ENCODE measurements around the gene FBXO3.

Gene FBXO3

GRCh38 chr11:33696931-33697638 lies 77.2 kb downstream of the FBXO3 start:
- Histone ChIP-seq H3K79me2 (ENCODE audit: insufficient read depth, low read length) (no peaks in the 10 kb centered on the region), H3K9me3 (ENCODE audit: insufficient read depth, low read depth, low read length) (no peaks in the 10 kb centered on the region), H3K4me1 (ENCODE audit: insufficient read depth, low read length, poor library complexity, severe bottlenecking) (peaks cover 16% of the 10 kb centered on the region), H4K20me1 (ENCODE audit: insufficient read depth, low read length, poor library complexity, severe bottlenecking) (no peaks in the 10 kb centered on the region), H3K27me3 (ENCODE audit: insufficient read depth, low read length, poor library complexity, severe bottlenecking) (no peaks in the 10 kb centered on the region), H3K9me2 (replicated peaks; ENCODE audit: low read depth, low read length) (no peaks in the 10 kb centered on the region), H3K4me3 (ENCODE audit: low read length, poor library complexity, severe bottlenecking) (no peak overlapping the region), H3F3A (ENCODE audit: low read depth) (no peaks in the 10 kb centered on the region), H2AFZ (ENCODE audit: low read length) (no peak overlapping the region), H3K36me3 (ENCODE audit: insufficient read depth, low read length) (no peaks in the 10 kb centered on the region), H3K9ac (ENCODE audit: low read depth, low read length, poor library complexity, severe bottlenecking) (no peak overlapping the region), H3K4me2 (ENCODE audit: low read depth, low read length, poor library complexity, severe bottlenecking) (no peak overlapping the region)
- TF ChIP-seq EZH2phosphoT487 (IDR thresholded peaks at IDR 0.05; ENCODE audit: borderline replicate concordance): no peak

- Histone ChIP-seq H3K9me2 (replicated peaks; ENCODE audit: low read depth, low read length) (no peaks in the 10 kb centered on the region), H3K9me3 (ENCODE audit: insufficient read depth, low read depth, low read length) (no peaks in the 10 kb centered on the region), H3K79me2 (ENCODE audit: insufficient read depth, low read length) (no peaks in the 10 kb centered on the region), H3K27me3 (ENCODE audit: insufficient read depth, low read length, poor library complexity, severe bottlenecking) (no peaks in the 10 kb centered on the region), H3F3A (ENCODE audit: low read depth) (no peaks in the 10 kb centered on the region), H3K9ac (ENCODE audit: low read depth, low read length, poor library complexity, severe bottlenecking) (no peak overlapping the region), H2AFZ (ENCODE audit: low read length) (no peak overlapping the region), H3K4me1 (ENCODE audit: insufficient read depth, low read length, poor library complexity, severe bottlenecking) (peaks cover 9% of the 10 kb centered on the region), H4K20me1 (ENCODE audit: insufficient read depth, low read length, poor library complexity, severe bottlenecking) (no peaks in the 10 kb centered on the region), H3K36me3 (ENCODE audit: insufficient read depth, low read length) (no peaks in the 10 kb centered on the region), H3K4me2 (ENCODE audit: low read depth, low read length, poor library complexity, severe bottlenecking) (no peak overlapping the region), H3K4me3 (ENCODE audit: low read length, poor library complexity, severe bottlenecking) (no peak overlapping the region)
- TF ChIP-seq EZH2phosphoT487 (IDR thresholded peaks at IDR 0.05; ENCODE audit: borderline replicate concordance) (no peak), CTCF (conservative IDR thresholded peaks at IDR 0.05; ENCODE audit: low read length) (no peak)
These were observed 77.9 kb downstream of the FBXO3 start for GRCh38 chr11:33696411-33696810.

GRCh38 chr11:33695051-33695566 lies 79.2 kb downstream of the FBXO3 start:
- no peak overlapping the region for H3K4me3 ChIP-seq (ENCODE audit: low read length, poor library complexity, severe bottlenecking)
- H2AFZ ChIP-seq (ENCODE audit: low read length): no peak overlapping the region
- peaks cover 3% of the 10 kb centered on the region for H3K4me1 ChIP-seq (ENCODE audit: insufficient read depth, low read length, poor library complexity, severe bottlenecking)
- H4K20me1 ChIP-seq (ENCODE audit: insufficient read depth, low read length, poor library complexity, severe bottlenecking): no peaks in the 10 kb centered on the region
- no peaks in the 10 kb centered on the region for H3K27me3 ChIP-seq (ENCODE audit: insufficient read depth, low read length, poor library complexity, severe bottlenecking)
- H3K9me2 ChIP-seq (replicated peaks; ENCODE audit: low read depth, low read length): no peaks in the 10 kb centered on the region
- H3K9ac ChIP-seq (ENCODE audit: low read depth, low read length, poor library complexity, severe bottlenecking): no peak overlapping the region
- TF ChIP-seq CTCF (conservative IDR thresholded peaks at IDR 0.05; ENCODE audit: low read length) (no peak), EZH2phosphoT487 (IDR thresholded peaks at IDR 0.05; ENCODE audit: borderline replicate concordance) (no peak)
- no peaks in the 10 kb centered on the region for H3K79me2 ChIP-seq (ENCODE audit: insufficient read depth, low read length)
- H3F3A ChIP-seq (ENCODE audit: low read depth): no peaks in the 10 kb centered on the region
- H3K9me3 ChIP-seq (ENCODE audit: insufficient read depth, low read depth, low read length): no peaks in the 10 kb centered on the region
- no peaks in the 10 kb centered on the region for H3K36me3 ChIP-seq (ENCODE audit: insufficient read depth, low read length)
- no peak overlapping the region for H3K4me2 ChIP-seq (ENCODE audit: low read depth, low read length, poor library complexity, severe bottlenecking)
